Measurements from ENCODE around the gene PIEZO2. TPM values are rescaled to one million over a fixed set of nuclear protein-coding genes. Genes with fewer than 3 reads are reported as not detected.

Gene PIEZO2
- total RNA-seq, 1 donor from 2014 or later: 8.4 TPM

DNA sequence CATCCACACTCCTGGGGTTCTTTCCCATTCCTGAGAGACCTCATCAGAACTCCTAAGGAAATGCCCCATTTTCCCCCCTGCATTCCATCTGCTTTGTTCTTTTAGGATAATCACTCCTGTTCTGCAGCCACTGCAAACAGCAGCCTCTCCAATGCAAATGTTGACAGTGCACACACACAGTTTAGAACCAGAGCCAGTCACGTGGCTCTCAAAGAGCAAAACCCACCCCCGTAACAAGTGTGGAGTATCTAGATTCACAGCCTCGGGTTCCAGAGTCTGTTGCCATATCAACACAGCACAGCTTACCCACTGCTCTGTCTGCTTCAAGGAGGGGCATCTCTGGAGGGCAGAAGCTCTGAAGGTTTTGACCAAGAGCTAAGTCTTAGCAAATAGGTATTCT lies 443.6 kb downstream of the PIEZO2 start:
- H3K4me1 Mint-ChIP-seq (ENCODE audit: unreplicated experiment): no peaks in the 10 kb centered on the region
- H3K27ac Mint-ChIP-seq (ENCODE audit: unreplicated experiment): no peak overlapping the region
- H3K36me3 Mint-ChIP-seq (ENCODE audit: low read depth, unreplicated experiment): no peaks in the 10 kb centered on the region
- no peak for TF ChIP-seq CTCF (IDR thresholded peaks at IDR 0.05; ENCODE audit: unreplicated experiment)
- no peak overlapping the region for H3K4me3 Mint-ChIP-seq (ENCODE audit: unreplicated experiment)
- DNase-seq (ENCODE audit: low spot score): no peak
- H3K27me3 Mint-ChIP-seq (ENCODE audit: unreplicated experiment): no peaks in the 10 kb centered on the region
- no peaks in the 10 kb centered on the region for H3K9me3 Mint-ChIP-seq (ENCODE audit: unreplicated experiment)

GRCh38 chr18:10705291-10705690 lies 444.1 kb downstream of the PIEZO2 start:
- Mint-ChIP-seq H3K4me1 (ENCODE audit: unreplicated experiment) (no peaks in the 10 kb centered on the region), H3K27me3 (ENCODE audit: unreplicated experiment) (no peaks in the 10 kb centered on the region), H3K4me3 (ENCODE audit: unreplicated experiment) (no peak overlapping the region), H3K36me3 (ENCODE audit: low read depth, unreplicated experiment) (no peaks in the 10 kb centered on the region), H3K9me3 (ENCODE audit: unreplicated experiment) (no peaks in the 10 kb centered on the region), H3K27ac (ENCODE audit: unreplicated experiment) (no peak overlapping the region)
- no peak for DNase-seq (ENCODE audit: low spot score)
- TF ChIP-seq CTCF (IDR thresholded peaks at IDR 0.05; ENCODE audit: unreplicated experiment): no peak

DNA sequence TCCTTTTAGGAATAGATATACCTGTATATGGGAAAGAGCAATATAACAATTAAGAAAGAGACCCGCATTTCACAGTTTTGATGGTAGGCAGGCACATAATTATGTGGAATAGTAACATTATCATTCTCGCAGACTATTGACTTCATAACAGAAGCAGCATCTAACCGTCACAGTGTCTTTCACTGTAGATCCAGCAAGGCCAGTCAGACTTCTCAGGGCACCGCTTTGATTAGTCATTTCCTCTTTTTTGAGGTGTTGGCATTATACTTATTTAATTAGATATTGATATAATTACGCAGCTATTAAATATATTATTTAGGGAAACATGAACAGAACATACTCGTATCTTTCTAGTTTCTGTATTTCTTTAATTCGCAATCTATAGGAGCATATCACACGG lies 447.2 kb downstream of the PIEZO2 start:
- Mint-ChIP-seq H3K36me3 (ENCODE audit: low read depth, unreplicated experiment) (no peaks in the 10 kb centered on the region), H3K4me3 (ENCODE audit: unreplicated experiment) (no peak overlapping the region), H3K9me3 (ENCODE audit: unreplicated experiment) (no peaks in the 10 kb centered on the region), H3K27ac (ENCODE audit: unreplicated experiment) (no peak overlapping the region), H3K4me1 (ENCODE audit: unreplicated experiment) (no peaks in the 10 kb centered on the region), H3K27me3 (ENCODE audit: unreplicated experiment) (no peaks in the 10 kb centered on the region)
- TF ChIP-seq CTCF (IDR thresholded peaks at IDR 0.05; ENCODE audit: unreplicated experiment): no peak
- no peak for DNase-seq (ENCODE audit: low spot score)

DNA sequence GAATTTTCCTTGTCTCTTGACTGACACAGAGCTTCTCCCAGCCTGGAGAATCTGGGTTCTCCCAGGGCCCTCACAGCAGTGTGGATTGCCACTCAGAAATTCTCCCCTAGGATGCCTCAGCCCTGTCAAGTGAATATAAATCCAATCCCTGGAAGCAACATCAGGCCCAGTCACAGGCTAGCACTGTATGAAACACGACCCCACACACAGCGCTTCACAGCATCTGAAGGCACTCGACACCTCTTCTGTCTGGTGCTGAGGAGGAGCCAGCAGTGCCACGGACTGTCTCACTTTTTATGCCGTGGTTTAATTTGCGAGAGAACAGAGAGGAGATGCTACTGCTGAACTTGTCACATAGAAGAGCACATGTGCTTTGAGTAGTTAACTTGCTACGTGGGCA lies 459.0 kb downstream of the PIEZO2 start:
- H3K27me3 Mint-ChIP-seq (ENCODE audit: unreplicated experiment): no peaks in the 10 kb centered on the region
- no peak for DNase-seq (ENCODE audit: low spot score)
- H3K27ac Mint-ChIP-seq (ENCODE audit: unreplicated experiment): no peak overlapping the region
- H3K4me1 Mint-ChIP-seq (ENCODE audit: unreplicated experiment): no peaks in the 10 kb centered on the region
- H3K9me3 Mint-ChIP-seq (ENCODE audit: unreplicated experiment): no peaks in the 10 kb centered on the region
- TF ChIP-seq CTCF (IDR thresholded peaks at IDR 0.05; ENCODE audit: unreplicated experiment): no peak
- H3K36me3 Mint-ChIP-seq (ENCODE audit: low read depth, unreplicated experiment): no peaks in the 10 kb centered on the region
- H3K4me3 Mint-ChIP-seq (ENCODE audit: unreplicated experiment): no peak overlapping the region

GRCh38 chr18:10690035-10690329 lies 459.4 kb downstream of the PIEZO2 start:
- no peak overlapping the region for H3K4me3 Mint-ChIP-seq (ENCODE audit: unreplicated experiment)
- peaks cover 1% of the 10 kb centered on the region for H3K4me1 Mint-ChIP-seq (ENCODE audit: unreplicated experiment)
- no peak overlapping the region for H3K27ac Mint-ChIP-seq (ENCODE audit: unreplicated experiment)
- no peak for DNase-seq (ENCODE audit: low spot score)
- H3K9me3 Mint-ChIP-seq (ENCODE audit: unreplicated experiment): no peaks in the 10 kb centered on the region
- H3K27me3 Mint-ChIP-seq (ENCODE audit: unreplicated experiment): no peaks in the 10 kb centered on the region
- no peak for TF ChIP-seq CTCF (IDR thresholded peaks at IDR 0.05; ENCODE audit: unreplicated experiment)
- no peaks in the 10 kb centered on the region for H3K36me3 Mint-ChIP-seq (ENCODE audit: low read depth, unreplicated experiment)

Data from endothelial cell (in vitro differentiated cells).